HEK293T (cell line): ENCODE results near the gene TMEM145.

Experiments used
- BHLHE40 ChIP-seq: fragments of 450-650 bp; IDR thresholded peaks from 2 replicates; pipeline ENCODE4 v1.6.1; 2016; ENCODE audit warnings: mild to moderate bottlenecking, moderate library complexity, borderline replicate concordance
- ELF4 ChIP-seq: fragments of 450-650 bp; IDR thresholded peaks from 2 replicates; pipeline ENCODE4 v1.6.1; 2017; ENCODE audit warnings: antibody characterized with exemption
- HDGF ChIP-seq: fragments of 450-650 bp; IDR thresholded peaks from 2 replicates; pipeline ENCODE4 v1.6.1; 2017; ENCODE audit warnings: antibody characterized with exemption, borderline replicate concordance
- NFRKB ChIP-seq: fragments of 450-650 bp; IDR thresholded peaks from 2 replicates; pipeline ENCODE4 v1.6.1; 2016; ENCODE audit warnings: mild to moderate bottlenecking, moderate library complexity
- PKNOX1 ChIP-seq: fragments of 450-650 bp; IDR thresholded peaks from 2 replicates; pipeline ENCODE4 v1.6.1; 2016
- SP1 ChIP-seq: fragments of 450-650 bp; IDR thresholded peaks from 2 replicates; pipeline ENCODE4 v1.6.1; 2017
- SUZ12 ChIP-seq: fragments of 450-650 bp; IDR thresholded peaks from 2 replicates; pipeline ENCODE4 v1.6.1; 2016; ENCODE audit warnings: mild to moderate bottlenecking
- TARDBP ChIP-seq: fragments of 450-650 bp; IDR thresholded peaks from 2 replicates; pipeline ENCODE4 v1.6.1; 2016

- no peak for TF ChIP-seq SP1
- no peak for TF ChIP-seq TARDBP
- no peak for TF ChIP-seq PKNOX1
- TF ChIP-seq HDGF, result no peak
- no peak for TF ChIP-seq ELF4
- no peak for TF ChIP-seq NFRKB
- no peak for TF ChIP-seq SUZ12
- TF ChIP-seq BHLHE40, result no peak
These were observed 35.2 kb upstream of the TMEM145 start for GRCh38 chr19:42277821-42278451.
